IPS-18c (cell line): Measurements from ENCODE around the gene ALLC.

Experiments
- H3K4me3 ChIP-seq: 2 replicates; pipeline ENCODE4 v1.7.0; 2013; ENCODE audit warnings: low read depth, mild to moderate bottlenecking, low read length, moderate library complexity; ENCODE audit not compliant: insufficient read depth
- H3K9me3 ChIP-seq: one replicate; pipeline ENCODE4 v1.6.1; 2013; ENCODE audit warnings: mild to moderate bottlenecking, low read length, moderate library complexity; ENCODE audit not compliant: control insufficient read depth, insufficient read depth

Gene ALLC

DNA sequence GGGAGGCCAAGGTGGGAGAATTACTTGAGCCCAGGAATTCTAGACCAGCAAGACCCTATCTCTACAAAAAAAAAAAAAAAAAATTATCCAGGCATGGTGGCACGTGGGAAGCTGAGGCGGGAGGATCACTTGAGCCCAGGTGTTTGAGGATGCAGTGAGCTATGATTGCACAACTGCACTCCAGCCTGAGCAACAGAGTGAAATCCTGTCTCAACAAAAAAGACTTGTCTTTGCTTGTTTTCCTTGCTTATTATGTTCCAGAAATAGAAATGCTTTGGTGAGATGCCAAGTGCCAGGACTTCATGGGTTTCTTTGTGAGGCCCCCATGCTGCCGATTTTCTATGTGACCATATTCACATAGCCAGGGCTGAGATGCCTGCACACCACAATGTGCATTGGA lies 54.4 kb downstream of the ALLC start:
- Histone ChIP-seq H3K4me3 (no peak overlapping the region), H3K9me3 (no peaks in the 10 kb centered on the region)

DNA sequence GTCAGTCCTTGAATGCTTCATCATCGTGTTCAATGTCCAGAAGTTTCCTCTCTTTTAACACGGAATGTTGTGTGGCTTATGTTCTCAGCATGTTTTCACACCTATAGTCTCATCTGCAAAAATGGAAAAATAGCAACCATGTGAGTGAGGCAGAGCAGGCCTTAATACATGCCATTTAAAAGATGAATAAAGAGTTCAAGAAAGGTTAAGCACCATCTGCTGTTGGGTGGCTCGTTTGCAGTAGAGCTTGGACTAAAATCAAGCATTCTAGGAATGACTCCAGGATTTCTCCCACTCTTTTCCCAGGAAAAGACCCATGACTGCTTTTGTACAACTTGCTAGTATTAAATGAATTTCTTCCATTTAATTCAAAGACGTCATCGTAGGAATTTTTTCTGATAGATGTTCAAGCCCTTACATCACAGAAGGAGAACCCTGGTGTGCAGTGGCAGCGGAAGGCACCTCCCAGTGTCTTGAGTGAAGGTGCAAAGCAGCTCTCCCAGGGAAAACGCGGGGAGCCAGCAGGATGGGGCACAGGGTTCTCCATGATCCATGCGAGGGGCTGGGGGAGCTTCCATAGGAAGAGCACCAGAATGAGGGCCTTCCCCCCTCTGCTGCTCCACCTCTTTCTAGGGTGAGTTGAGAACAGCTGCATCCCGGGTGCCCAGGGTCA lies 55.0 kb downstream of the ALLC start:
- Histone ChIP-seq H3K9me3 (no peaks in the 10 kb centered on the region), H3K4me3 (no peak overlapping the region)

DNA sequence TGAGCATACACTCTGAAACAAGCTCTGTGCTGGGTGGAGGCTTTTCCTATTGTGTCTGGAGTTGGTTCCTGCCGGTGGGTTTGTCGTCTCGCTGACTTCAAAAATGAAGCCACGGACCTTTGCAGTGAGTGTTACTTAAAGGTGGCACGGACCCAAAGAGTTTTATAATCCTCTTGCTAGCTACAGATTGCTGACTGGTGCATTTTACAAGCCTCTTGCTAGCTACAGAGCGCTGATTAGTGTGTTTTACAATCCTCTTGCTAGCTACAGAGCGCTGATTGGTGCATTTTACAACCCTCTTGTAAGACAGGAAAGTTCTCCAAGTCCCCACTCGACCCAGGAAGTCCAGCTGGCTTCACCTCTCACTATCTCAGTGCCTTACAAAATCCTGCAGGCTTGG lies 60.7 kb downstream of the ALLC start:
- H3K4me3 ChIP-seq: no peak overlapping the region
- H3K9me3 ChIP-seq: no peaks in the 10 kb centered on the region

DNA sequence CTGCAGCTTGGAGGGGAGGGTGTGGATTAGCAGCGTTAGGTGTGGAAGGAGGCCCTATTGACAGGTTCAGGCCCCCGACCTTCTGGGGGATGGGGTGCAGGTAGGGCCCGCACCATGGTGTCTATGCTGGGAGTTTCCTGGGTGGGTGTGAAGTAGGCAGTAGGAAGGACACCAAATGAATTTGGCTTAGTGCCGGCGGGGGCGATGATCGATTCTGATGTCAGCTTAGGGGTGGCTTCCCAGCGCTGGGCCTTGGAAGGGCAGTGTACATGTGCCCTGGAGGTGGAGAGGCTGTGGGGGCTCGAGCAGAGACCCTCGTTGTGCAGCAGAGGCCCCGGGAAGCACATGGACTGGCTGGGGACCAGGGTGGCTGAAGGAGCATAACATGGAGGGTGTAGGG lies 67.0 kb downstream of the ALLC start:
- Histone ChIP-seq H3K9me3 (no peaks in the 10 kb centered on the region), H3K4me3 (no peak overlapping the region)

DNA sequence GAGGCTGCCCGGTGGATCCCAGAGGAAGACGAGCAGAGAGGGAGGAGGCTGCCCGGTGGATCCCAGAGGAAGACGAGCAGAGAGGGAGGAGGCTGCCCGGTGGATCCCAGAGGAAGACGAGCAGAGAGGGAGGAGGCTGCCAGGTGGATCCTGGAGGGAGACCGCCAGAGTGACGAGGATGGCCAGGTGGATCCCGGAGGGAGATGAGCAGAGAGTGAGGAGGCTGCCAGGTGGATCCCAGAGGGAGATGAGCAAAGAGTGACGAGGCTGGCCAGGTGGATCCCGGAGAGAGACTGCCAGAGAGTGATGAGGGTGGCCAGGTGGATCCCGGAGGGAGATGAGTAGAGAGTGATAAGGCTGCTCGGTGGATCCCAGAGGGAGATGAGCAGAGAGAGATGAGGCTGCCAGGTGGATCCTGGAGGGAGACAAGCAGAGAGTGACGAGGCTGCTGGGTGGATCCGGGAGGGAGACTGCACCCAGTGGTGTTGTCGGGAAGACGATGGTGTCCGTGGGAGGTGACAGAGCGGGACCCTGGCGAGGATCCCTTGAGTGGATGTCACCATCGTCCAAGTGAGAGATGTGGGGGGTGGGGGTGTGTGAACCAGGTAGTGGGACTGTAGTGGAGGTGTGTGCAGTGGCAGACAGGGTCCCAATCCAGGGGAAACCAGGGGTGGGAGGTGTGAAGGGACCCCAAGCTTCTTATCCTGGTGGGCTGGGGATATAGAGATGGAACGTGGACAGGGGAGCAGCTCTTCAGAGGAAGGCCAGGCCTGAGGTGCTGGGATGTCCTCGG lies 67.7 kb downstream of the ALLC start:
- no peak overlapping the region for H3K4me3 ChIP-seq
- H3K9me3 ChIP-seq: no peaks in the 10 kb centered on the region

DNA sequence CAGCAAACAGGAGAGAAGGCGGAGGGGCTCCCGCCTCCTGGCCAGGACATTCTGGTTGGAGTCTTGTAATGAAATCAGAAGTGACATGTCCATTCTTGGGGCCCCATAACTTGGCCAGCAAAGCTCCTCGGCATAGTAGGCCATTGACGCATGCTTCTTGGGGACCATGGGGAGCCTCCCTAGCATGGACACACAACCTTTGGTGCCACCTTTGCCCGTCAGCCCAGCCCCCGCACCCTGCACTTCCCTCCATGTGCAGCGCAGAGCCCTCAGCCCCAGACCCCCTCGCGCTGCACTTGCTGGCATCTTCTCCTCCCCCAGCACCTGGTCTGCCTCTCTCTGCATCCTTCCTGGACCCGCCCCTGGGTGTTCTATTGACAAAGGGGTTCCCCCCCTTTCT lies 68.5 kb downstream of the ALLC start:
- H3K9me3 ChIP-seq: no peaks in the 10 kb centered on the region
- H3K4me3 ChIP-seq: no peak overlapping the region

DNA sequence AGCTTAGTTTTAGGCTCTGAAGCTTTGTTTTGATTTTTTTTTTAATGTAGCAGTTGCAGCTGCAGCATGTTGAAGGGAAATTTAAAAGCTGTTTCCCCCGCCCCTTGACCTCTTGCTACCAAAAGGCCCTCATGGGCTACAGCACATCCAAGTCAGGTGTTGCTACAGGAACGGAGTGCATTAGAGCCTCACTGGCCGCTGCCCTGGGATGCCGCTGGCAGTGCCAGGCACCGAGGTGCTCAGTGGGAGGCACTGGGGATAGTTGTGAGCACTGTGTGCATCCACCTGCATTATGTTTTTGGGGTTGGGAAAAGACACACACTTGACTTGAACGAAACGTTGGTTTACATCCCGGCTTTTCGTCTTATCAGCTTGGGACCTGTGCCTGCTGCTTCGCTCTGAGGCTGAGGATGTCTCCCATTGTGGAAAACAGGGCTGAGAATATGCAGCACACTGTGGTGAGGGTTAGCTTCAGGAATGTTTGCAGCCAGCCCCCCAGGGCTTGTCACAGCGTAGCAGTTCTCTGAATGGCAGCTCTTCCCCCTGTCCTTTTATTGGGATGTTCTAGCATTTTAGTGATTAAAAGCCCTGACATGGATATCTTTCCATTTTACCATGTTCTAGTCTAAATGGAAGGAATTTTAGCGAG lies 69.5 kb downstream of the ALLC start:
- no peak overlapping the region for H3K4me3 ChIP-seq
- H3K9me3 ChIP-seq: no peaks in the 10 kb centered on the region

DNA sequence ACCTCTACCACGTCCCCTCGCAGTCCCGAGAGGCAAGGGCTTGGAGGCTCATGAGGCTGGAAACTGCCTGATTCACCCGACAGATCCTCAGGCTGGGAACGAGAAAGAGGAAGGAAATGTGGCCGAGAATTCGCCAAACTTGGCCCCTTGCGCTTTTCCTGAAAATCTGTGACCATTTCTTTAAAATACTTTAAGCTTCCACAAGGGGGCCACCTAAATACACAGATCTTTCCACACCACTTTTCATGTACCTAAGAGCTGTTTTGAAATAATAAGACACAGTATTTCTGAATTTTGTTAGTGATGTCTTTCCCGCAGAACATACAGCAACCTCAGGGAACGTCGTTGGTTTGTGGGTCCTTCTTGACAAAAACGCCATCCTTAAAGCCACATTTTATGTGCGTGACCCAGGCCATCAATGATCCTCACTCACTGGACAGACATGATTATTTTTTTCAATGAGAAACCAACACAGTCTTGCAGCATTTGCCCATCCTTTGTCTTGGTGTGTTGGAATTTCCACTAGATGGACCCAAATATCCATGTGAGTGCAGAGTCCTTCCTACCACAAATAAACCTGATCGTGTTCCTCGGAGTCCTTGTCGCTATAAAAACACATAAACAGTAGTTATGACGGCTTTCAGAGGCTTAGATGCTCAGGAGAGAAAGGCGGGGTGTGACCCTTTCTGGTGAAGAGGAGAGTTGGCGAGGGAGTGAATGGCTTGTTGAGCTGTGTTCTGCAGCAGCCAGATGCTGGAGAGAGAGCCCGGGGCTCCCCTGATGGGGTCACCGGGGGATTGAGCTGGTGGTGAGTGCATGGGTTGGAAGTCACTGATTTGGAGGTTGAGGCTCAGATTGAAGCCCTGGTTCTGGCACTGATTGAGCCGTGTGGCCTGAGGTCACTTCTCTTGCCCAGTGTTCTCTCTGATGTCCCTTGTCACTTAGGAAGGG lies 70.4 kb downstream of the ALLC start:
- no peak overlapping the region for H3K4me3 ChIP-seq
- H3K9me3 ChIP-seq: no peaks in the 10 kb centered on the region

DNA sequence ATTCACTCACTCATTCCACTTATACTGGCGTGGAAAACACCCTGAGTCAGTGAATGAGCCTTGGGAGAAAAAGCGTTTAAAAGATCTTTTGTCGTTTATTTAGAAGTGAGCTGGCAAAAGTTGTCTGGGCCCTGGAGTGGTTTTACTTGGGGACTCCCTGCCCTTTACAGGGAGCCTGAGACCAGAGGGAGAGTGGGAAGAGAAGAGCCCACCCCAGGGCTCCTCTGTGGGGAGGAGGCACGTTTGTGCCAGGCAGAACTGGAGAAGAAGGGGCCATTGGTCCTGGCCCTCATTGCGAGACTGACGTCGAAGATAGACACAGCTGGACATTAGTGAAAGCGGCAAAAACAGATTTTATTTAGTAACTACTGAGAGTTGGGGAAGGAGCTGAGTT lies 71.1 kb downstream of the ALLC start:
- no peaks in the 10 kb centered on the region for H3K9me3 ChIP-seq
- H3K4me3 ChIP-seq: no peak overlapping the region

DNA sequence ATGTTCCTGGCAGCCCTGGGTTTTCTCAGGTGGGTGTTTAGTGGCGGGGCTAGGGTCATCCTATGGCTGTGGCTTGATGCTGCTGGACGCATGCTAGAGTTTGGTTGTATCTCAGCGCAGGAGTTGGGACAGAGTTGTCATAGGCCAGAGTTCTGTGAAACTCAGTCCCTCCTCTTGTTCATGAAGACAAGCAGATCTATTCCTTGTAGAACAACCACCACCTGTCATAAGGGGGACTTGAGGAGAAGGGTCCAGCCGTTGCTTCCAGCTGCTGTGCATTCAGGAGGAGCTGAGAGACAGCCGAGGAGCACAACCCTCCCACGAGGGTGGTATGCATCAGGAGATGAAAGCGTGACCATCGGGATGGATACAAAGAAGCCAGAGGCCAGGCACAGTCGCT lies 71.8 kb downstream of the ALLC start:
- Histone ChIP-seq H3K9me3 (no peaks in the 10 kb centered on the region), H3K4me3 (no peak overlapping the region)

DNA sequence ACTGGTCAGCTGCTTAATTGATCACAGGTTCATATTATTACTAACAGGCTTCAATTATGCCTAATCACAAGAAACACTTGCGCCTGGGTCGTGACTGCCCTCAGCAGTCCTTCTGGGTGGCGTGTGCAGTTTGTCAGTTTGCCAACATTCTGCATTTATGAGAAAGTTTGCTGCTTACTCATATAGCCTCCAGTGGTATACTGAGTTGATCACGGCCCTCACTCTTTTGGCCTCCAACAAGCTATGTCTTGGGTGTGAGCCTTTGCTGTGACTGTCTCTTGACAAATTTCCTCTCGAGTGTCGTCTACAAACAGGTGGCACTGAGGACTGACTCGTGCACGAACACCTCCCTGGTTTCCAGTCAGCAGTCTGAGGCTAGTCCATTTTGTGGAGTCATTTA lies 72.6 kb downstream of the ALLC start:
- H3K4me3 ChIP-seq: no peak overlapping the region
- H3K9me3 ChIP-seq: no peaks in the 10 kb centered on the region

DNA sequence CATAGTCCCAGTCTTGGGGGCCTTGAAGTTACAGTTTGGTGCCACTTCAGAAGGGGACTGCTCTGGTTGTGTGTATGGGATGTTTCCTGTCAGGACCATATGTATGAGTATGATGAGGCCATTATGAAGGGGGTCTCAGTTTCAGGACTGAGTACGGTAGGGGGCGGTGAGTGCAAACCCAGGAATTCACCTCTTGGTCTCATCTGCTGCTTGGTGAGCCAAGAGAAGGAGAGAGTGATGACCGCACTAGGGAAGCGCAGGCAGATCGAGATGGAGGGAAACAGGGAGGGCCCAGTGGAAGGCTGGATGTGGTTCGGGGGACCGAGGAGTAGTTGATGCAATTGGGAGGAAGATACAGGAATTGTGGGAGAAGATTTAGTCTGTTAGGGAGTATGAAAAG lies 73.8 kb downstream of the ALLC start:
- Histone ChIP-seq H3K9me3 (no peaks in the 10 kb centered on the region), H3K4me3 (no peak overlapping the region)

DNA sequence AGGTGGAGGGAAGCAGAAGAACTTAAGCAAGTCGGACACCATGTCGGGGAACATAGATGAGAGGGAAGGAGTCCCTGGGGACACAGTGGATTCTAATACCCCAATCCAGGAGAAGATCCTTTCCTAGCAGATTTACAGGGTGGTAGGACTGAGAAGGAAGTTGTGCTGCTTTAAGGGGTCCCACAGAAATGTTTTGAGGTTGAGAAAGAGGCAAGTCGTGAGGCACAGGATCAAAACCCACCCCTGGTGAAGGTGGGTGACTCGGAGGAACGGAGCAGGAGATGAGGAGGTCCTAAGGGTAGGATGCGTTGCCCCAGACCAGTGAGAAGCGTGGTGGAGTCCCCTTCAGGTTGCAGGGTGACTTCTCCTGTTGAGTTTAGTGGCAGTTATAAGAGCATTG lies 78.1 kb downstream of the ALLC start:
- H3K4me3 ChIP-seq: no peak overlapping the region
- peaks cover 2% of the 10 kb centered on the region for H3K9me3 ChIP-seq

DNA sequence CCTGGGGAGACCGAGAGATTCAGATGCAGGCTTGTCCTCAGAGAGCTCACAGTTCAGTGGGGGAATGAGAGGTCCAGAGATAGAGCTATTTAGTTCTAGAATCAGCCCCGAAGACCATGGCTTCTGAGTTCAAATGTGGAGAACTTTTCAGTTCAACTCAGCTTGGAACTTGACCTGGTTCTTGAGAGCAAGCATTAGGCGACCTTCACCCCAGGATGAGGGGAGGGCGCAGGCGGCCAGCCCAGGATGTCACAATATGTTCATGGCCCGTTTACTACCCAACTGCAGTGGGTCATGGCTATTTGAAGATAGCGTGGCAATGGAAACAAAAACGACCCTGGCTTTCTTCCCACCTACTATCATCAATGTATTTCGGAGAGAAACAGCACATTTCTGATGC lies 79.1 kb downstream of the ALLC start:
- H3K4me3 ChIP-seq: no peak overlapping the region
- peaks cover 2% of the 10 kb centered on the region for H3K9me3 ChIP-seq

DNA sequence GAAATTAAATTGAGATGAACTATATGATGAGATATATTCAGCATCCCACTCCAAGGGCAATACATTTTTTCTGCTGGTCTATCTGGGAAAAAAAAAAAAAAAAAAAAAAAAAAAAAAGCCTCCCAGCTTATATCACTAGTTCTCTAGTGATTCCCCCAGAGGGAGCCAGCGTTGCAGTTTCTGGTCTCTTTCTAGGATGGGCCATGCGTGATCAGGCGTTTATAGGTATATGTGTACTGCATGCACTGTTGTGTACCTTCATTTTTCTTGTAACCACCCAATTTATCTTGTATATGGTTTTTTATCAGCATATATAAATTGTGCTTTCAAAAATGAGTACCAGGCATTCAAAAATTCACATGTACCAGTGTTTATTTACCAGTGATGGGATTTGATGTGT lies 80.5 kb downstream of the ALLC start:
- no peak overlapping the region for H3K4me3 ChIP-seq
- H3K9me3 ChIP-seq: peaks cover 2% of the 10 kb centered on the region

DNA sequence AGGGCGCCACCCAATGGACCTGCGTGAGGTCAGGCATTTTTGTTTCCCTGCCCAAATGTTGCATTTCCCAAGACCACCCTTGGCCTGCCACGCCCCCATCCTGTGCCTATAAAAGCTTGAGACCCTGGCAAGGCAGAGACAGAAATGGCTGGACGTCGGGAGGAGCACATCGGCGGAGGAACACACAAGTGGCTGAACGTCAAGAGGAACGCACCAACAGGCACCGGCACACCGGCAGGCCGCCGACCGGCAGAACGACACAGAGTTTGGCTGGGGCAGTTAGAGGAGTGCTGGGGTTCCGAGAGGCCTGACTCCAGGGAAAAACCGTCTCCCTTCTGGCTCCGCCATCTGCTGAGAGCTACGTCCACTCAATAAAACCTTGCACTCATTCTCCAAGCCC lies 81.3 kb downstream of the ALLC start:
- no peak overlapping the region for H3K4me3 ChIP-seq
- peaks cover 2% of the 10 kb centered on the region for H3K9me3 ChIP-seq

DNA sequence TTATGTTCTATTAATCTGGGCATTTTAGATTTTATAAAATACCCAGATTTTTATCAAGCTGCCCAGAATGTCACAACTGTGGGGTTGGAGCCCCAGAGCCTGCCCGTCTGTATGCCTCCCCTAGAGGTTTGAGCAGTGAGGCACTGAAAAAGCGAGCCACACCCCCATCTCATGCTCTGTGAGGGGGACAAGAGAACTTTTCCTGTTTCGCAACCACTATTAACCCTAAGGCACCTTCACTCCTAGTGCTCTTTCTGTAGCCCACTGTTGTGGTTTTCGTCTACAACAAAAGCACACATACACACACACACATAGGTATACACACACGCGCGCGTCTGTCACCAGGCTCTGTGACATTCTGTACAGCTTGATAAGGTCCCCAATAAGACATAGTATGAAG lies 83.4 kb downstream of the ALLC start:
- Histone ChIP-seq H3K9me3 (peaks cover 2% of the 10 kb centered on the region), H3K4me3 (no peak overlapping the region)
